Parathyroid adenoma (tissue), 2 donors: ENCODE data around the gene CFAP43.
A peak's percentile ranks its signal among the peaks of the same experiment; 100 is the strongest.

Experiments
- H2AFZ ChIP-seq: fragments of 300-600 bp; sonication (generic); one replicate; pipeline ENCODE4 v1.7.0; 2017; ENCODE audit warnings: antibody characterized with exemption, mild to moderate bottlenecking
- H3K27ac ChIP-seq: fragments of 300-600 bp; sonication (generic); one replicate; pipeline ENCODE4 v1.7.0; 2017
- H3K27me3 ChIP-seq: fragments of 300-600 bp; sonication (generic); one replicate; pipeline ENCODE4 v1.7.0; 2017; ENCODE audit warnings: low read length; ENCODE audit not compliant: control insufficient read depth, insufficient read depth
- H3K36me3 ChIP-seq: fragments of 300-600 bp; sonication (generic); one replicate; pipeline ENCODE4 v1.7.0; 2017; ENCODE audit warnings: low read length; ENCODE audit not compliant: control insufficient read depth, insufficient read depth
- H3K4me1 ChIP-seq: fragments of 300-600 bp; sonication (generic); one replicate; pipeline ENCODE4 v1.7.0; 2017; ENCODE audit warnings: control low read depth
- H3K4me2 ChIP-seq: fragments of 300-600 bp; sonication (generic); one replicate; pipeline ENCODE4 v1.7.0; 2017; ENCODE audit warnings: low read length
- H3K4me3 ChIP-seq: fragments of 300-600 bp; sonication (generic); one replicate; pipeline ENCODE4 v1.7.0; 2017; ENCODE audit warnings: low read depth, low read length
- H3K79me2 ChIP-seq: fragments of 300-600 bp; sonication (generic); one replicate; pipeline ENCODE4 v1.7.0; 2017; ENCODE audit warnings: control low read depth
- H3K9ac ChIP-seq: fragments of 300-600 bp; sonication (generic); one replicate; pipeline ENCODE4 v1.7.0; 2017; ENCODE audit warnings: mild to moderate bottlenecking
- H3K9me3 ChIP-seq: fragments of 300-600 bp; sonication (generic); one replicate; pipeline ENCODE4 v1.7.0; 2017; ENCODE audit warnings: low read length; ENCODE audit not compliant: control insufficient read depth
- CTCF ChIP-seq: fragments of 300-600 bp; sonication (generic); IDR thresholded peaks from one replicate; pipeline ENCODE4 v1.7.0; 2017; ENCODE audit warnings: antibody characterized with exemption, mild to moderate bottlenecking
- donor health status: primary hyperparathyroidism.

Gene CFAP43

GRCh38 chr10:104262055-104262454, 29.9 kb upstream of the CFAP43 start:
- no peaks in the 10 kb centered on the region for H3K36me3 ChIP-seq
- TF ChIP-seq CTCF, result no peak
- H3K4me2 ChIP-seq, result no peak overlapping the region
- H3K9me3 ChIP-seq, result no peaks in the 10 kb centered on the region
- H3K4me3 ChIP-seq, result no peak overlapping the region
- H2AFZ ChIP-seq, result no peak overlapping the region
- peaks cover 14% of the 10 kb centered on the region for H3K79me2 ChIP-seq
- H3K27me3 ChIP-seq, result no peaks in the 10 kb centered on the region
- peaks cover 25% of the 10 kb centered on the region for H3K4me1 ChIP-seq
- no peak overlapping the region for H3K27ac ChIP-seq
- no peak overlapping the region for H3K9ac ChIP-seq

GRCh38 chr10:104260775-104261115, 28.6 kb upstream of the CFAP43 start:
- H3K4me1 ChIP-seq, result peaks cover 32% of the 10 kb centered on the region
- no peaks in the 10 kb centered on the region for H3K9me3 ChIP-seq
- TF ChIP-seq CTCF, result no peak
- no peaks in the 10 kb centered on the region for H3K27me3 ChIP-seq
- no peak overlapping the region for H2AFZ ChIP-seq
- H3K9ac ChIP-seq, result no peak overlapping the region
- peak overlapping the region; percentile 17 for H3K4me2 ChIP-seq
- no peaks in the 10 kb centered on the region for H3K36me3 ChIP-seq
- H3K27ac ChIP-seq, result peak overlapping the region; percentile 82
- no peak overlapping the region for H3K4me3 ChIP-seq
- H3K79me2 ChIP-seq, result peaks cover 14% of the 10 kb centered on the region

GRCh38 chr10:104259999-104260774, 28.0 kb upstream of the CFAP43 start:
- Histone ChIP-seq H3K27me3 (no peaks in the 10 kb centered on the region), H3K36me3 (no peaks in the 10 kb centered on the region), H3K4me3 (peak overlapping the region; percentile 36), H3K9me3 (no peaks in the 10 kb centered on the region), H3K4me1 (peaks cover 32% of the 10 kb centered on the region), H3K27ac (peak overlapping the region; percentile 82), H3K4me2 (peak overlapping the region; percentile 54), H2AFZ (peak overlapping the region; percentile 52), H3K9ac (no peak overlapping the region), H3K79me2 (peaks cover 14% of the 10 kb centered on the region)
- no peak for TF ChIP-seq CTCF

- H2AFZ ChIP-seq, result peak overlapping the region; percentile 52
- H3K9me3 ChIP-seq, result no peaks in the 10 kb centered on the region
- peak overlapping the region; percentile 54 for H3K4me2 ChIP-seq
- no peaks in the 10 kb centered on the region for H3K27me3 ChIP-seq
- H3K4me3 ChIP-seq, result peak overlapping the region; percentile 36
- H3K79me2 ChIP-seq, result peaks cover 14% of the 10 kb centered on the region
- H3K27ac ChIP-seq, result peak overlapping the region; percentile 82
- no peak overlapping the region for H3K9ac ChIP-seq
- no peaks in the 10 kb centered on the region for H3K36me3 ChIP-seq
- H3K4me1 ChIP-seq, result peaks cover 32% of the 10 kb centered on the region
- no peak for TF ChIP-seq CTCF
Observed at GRCh38 chr10:104259456-104259855, 27.3 kb upstream of the CFAP43 start.

GRCh38 chr10:104258209-104258608, 26.0 kb upstream of the CFAP43 start:
- Histone ChIP-seq H2AFZ (no peak overlapping the region), H3K36me3 (no peaks in the 10 kb centered on the region), H3K9ac (no peak overlapping the region), H3K9me3 (no peaks in the 10 kb centered on the region), H3K27ac (peak overlapping the region; percentile 48), H3K27me3 (no peaks in the 10 kb centered on the region), H3K4me3 (no peak overlapping the region), H3K79me2 (peaks cover 20% of the 10 kb centered on the region), H3K4me2 (no peak overlapping the region), H3K4me1 (peaks cover 37% of the 10 kb centered on the region)
- TF ChIP-seq CTCF, result no peak
